ENCODE measurements around the gene SLC2A14. TPM values are rescaled to one million over a fixed set of nuclear protein-coding genes. Genes with fewer than 3 reads are reported as not detected.
"Not testable (repeated sequence)": the region's sequence is repeated elsewhere in the genome, so short reads cannot be mapped to it uniquely, and the experiment has no call there.

Gene SLC2A14
- total and polyA plus RNA-seq, 12 donors: 2.1 to 58.8 (median 7.0) TPM

- Histone ChIP-seq H3K4me3 (no peak overlapping the region), H3K27ac (no peak overlapping the region), H3K9me3 (replicated peaks in 1 of 3) (no peaks in the 10 kb centered on the region), H3K27me3 (no peaks in the 10 kb centered on the region), H3K36me3 (replicated peaks in 1 of 2) (no peaks in the 10 kb centered on the region), H3K4me1 (replicated peaks in 1 of 2) (peaks cover 3 to 7% of the 10 kb centered on the region in 2 donors)
- TF ChIP-seq CTCF (IDR thresholded peaks at IDR 0.05): no peak
- no peak for TF ChIP-seq POLR2A (IDR thresholded peaks at IDR 0.05)
- DNase-seq: no peak
- 60 to 69% (median 64%) methylated on average over 4 of the region's 4 CpGs for WGBS, 4 donors
- intact Hi-C loops (cut with DNase I): loop anchor here (10.0 kb wide), 2 partner anchors 127 to 577 kb away; no protein-coding TSS in a partner anchor
Observed at GRCh38 chr12:7801460-7801859, 71.3 kb downstream of the SLC2A14 start.

- H3K4me1 ChIP-seq (replicated peaks in 1 of 2); H3K27me3 ChIP-seq; H3K36me3 ChIP-seq (replicated peaks in 1 of 2); H3K4me3 ChIP-seq; H3K9me3 ChIP-seq (replicated peaks in 1 of 3); intact Hi-C loops (cut with DNase I); DNase-seq: not testable (repeated sequence)
- peak overlapping the region in 1 of 5 donors; percentile 66 for H3K27ac ChIP-seq
- 63 to 70% (median 66%) methylated on average over 1 of the region's 4 CpGs for WGBS, 4 donors
Observed at GRCh38 chr12:7798750-7799308, 73.9 kb downstream of the SLC2A14 start.

GRCh38 chr12:7797698-7798398 lies 74.9 kb downstream of the SLC2A14 start:
- 39 to 47% (median 43%) methylated on average over 12 of the region's 12 CpGs for WGBS, 4 donors
- Histone ChIP-seq H3K4me1 (replicated peaks in 1 of 2) (peaks cover 3 to 4% of the 10 kb centered on the region in 2 donors), H3K9me3 (replicated peaks in 1 of 3) (no peaks in the 10 kb centered on the region), H3K4me3 (no peak overlapping the region), H3K27me3 (no peaks in the 10 kb centered on the region), H3K27ac (peak overlapping the region; percentile 16 to 66 (median 47)), H3K36me3 (replicated peaks in 1 of 2) (no peaks in the 10 kb centered on the region)
- DNase-seq: peak; percentile 29 to 75 (median 70)
- no peak for TF ChIP-seq POLR2A (IDR thresholded peaks at IDR 0.05)
- no peak for TF ChIP-seq CTCF (IDR thresholded peaks at IDR 0.05)
- intact Hi-C loops (cut with DNase I): no loop called here

- H3K27ac ChIP-seq: peak overlapping the region in 1 of 5 donors; percentile 66
- DNase-seq; H3K9me3 ChIP-seq (replicated peaks in 1 of 3); H3K36me3 ChIP-seq (replicated peaks in 1 of 2); H3K27me3 ChIP-seq; H3K4me3 ChIP-seq; H3K4me1 ChIP-seq (replicated peaks in 1 of 2); intact Hi-C loops (cut with DNase I): not testable (repeated sequence)
- 80 to 89% (median 84%) methylated on average over 5 to 7 of the region's 7 CpGs for whole genome bisulfite sequencing, 4 donors
Observed at GRCh38 chr12:7797269-7797668, 75.4 kb downstream of the SLC2A14 start.

GRCh38 chr12:7793211-7793610 lies 79.5 kb downstream of the SLC2A14 start:
- Histone ChIP-seq H3K27ac (no peak overlapping the region), H3K9me3 (replicated peaks in 1 of 3) (no peaks in the 10 kb centered on the region), H3K36me3 (replicated peaks in 1 of 2) (no peaks in the 10 kb centered on the region), H3K27me3 (no peaks in the 10 kb centered on the region), H3K4me1 (replicated peaks in 1 of 2) (peaks cover 3% of the 10 kb centered on the region in 2 donors), H3K4me3 (no peak overlapping the region)
- no peak for TF ChIP-seq POLR2A (IDR thresholded peaks at IDR 0.05)
- no peak for TF ChIP-seq CTCF (IDR thresholded peaks at IDR 0.05)
- WGBS, 4 donors: 51 to 78% (median 66%) methylated on average over 3 of the region's 3 CpGs
- no peak for DNase-seq
- intact Hi-C loops (cut with DNase I): no loop called here

- DNase-seq; H3K36me3 ChIP-seq (replicated peaks in 1 of 2); H3K4me1 ChIP-seq (replicated peaks in 1 of 2); H3K9me3 ChIP-seq (replicated peaks in 1 of 3); H3K27ac ChIP-seq; intact Hi-C loops (cut with DNase I); H3K27me3 ChIP-seq; H3K4me3 ChIP-seq: not testable (repeated sequence)
- 80 to 84% (median 81%) methylated on average over 13 of the region's 13 CpGs for WGBS, 4 donors
Observed at GRCh38 chr12:7788884-7789528, 83.7 kb downstream of the SLC2A14 start, which contains the start of gene NANOG. TSS of gene NANOG (plus strand) at chr12:7789402. CDS start at chr12:7789615, 213 bp downstream.

All from adrenal gland (tissue), 12 donors.